NCI-H1105 (cell line): Measurements from ENCODE around the gene ADCY2.
A peak's percentile ranks its signal among the peaks of the same experiment; 100 is the strongest.

ENCODE experiments used
- DNase-seq: peaks from one replicate; lab custom pipeline; 2025; lab: John Stamatoyannopoulos, UW

ADCY2 gene

DNA sequence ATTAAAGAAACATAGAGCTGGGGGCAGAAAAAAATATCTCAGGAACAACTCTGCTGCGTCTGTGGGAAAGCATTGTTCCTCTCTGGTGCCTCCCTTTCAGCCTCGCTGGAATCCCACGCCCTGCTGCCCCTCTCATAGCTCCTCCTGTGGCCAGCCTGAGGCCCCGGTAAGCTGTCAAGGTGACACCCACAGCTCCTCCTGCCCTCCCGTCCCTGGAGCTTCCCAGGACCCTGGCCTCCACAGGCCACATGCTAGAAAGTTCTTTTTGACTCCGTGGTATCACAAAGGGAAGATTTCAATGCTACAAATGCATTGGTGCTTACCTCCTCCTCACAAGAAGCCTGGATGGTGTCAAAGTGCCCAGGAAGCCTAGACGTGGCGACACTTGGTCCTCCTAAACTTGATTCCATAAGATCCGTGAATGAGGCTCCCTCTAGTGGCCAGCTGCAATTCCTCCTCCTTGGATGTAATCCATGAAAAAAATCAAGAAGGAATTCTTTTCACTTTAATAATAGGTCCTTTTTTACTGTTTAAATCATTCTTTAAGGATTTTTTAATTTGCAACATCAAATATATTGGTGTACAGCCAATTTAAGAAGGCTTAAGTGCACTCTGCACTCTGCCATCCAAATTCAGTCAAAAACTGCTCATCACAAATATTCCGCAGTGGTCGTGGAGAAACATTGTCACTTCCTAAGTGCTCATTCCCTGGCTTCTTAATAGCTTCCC, 350.1 kb downstream of the ADCY2 start:
- DNase-seq = peak; percentile 82

- DNase-seq = no peak
Measured at GRCh38 chr5:7747728-7748127, 351.8 kb downstream of the ADCY2 start.

- DNase-seq = no peak
Measured at GRCh38 chr5:7749626-7750025, 353.7 kb downstream of the ADCY2 start.

DNA sequence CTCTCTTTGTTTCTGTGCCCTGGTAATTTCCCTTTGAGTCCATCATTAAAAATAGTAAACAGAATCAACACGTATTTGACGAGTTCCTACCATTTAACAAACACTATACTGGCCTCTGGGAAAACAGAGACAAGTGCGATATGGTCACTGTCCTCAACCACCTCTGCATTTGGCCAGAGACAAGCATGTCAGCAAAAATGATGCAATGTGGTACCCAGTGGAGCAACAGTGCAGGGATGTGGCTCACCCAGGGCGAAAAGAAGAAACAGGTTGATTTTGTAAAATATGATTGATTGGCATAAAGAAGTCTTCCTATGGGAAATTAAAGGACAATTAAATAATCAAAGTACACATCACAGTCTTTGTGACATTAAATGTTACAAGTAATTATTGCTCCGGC, 355.9 kb downstream of the ADCY2 start:
- no peak for DNase-seq

GRCh38 chr5:7753181-7753580, 357.2 kb downstream of the ADCY2 start:
- no peak for DNase-seq

DNA sequence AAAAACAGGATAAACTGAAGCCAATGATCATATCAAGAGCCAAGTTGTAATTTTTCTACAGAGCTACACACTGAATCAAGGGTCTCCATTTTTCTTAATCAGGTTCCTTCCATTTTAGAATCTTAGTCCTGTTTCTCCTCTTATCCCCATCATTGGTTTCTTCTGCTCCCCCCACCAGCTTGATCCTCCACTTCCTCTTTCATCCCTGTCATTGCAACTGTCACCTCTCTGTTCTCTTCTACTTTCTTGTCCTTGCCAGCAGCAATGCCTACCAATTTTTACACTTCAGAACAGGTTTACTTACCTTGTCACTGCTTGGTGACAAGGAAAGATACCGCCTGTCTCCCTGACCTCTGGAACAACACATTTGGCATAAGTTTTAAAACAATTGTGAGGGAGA, 357.7 kb downstream of the ADCY2 start:
- DNase-seq = no peak

- no peak for DNase-seq
Measured at GRCh38 chr5:7754490-7754889, 358.6 kb downstream of the ADCY2 start.

- DNase-seq = peak; percentile 66
Measured at GRCh38 chr5:7754997-7755596, 359.2 kb downstream of the ADCY2 start.

GRCh38 chr5:7755958-7756357, 360.0 kb downstream of the ADCY2 start:
- DNase-seq = no peak

GRCh38 chr5:7756453-7756852, 360.5 kb downstream of the ADCY2 start:
- DNase-seq = no peak

DNA sequence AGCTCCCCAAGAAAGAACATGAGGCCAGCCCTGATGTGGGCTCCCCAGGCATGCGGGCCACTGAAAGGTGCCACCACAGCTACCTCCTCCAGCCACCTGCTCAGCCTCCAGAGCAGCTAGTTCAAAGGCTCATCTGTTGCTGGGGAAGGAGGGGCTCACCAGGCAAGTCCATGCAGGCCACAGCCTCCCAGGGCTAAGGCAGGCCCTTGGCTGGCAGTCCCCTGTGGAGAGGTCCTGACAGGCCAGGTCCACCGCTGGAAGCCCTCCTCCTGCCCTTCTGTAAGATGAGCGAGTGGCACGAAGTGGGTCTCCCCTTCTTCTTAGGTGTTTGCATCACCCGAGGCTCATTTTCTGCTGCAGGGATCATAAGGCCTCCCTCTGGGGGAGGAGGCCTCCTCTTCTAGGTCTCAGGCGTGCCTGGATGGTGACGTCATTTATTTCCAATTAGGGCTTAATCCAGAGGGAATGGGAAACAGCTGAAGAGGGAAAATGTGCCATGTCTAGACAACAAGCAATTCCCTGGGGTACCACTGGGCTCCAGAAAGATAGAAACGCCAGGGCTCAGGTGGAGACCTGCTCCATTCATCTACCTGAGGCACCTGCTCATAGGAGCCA, 363.4 kb downstream of the ADCY2 start:
- DNase-seq = peak; percentile 15

DNA sequence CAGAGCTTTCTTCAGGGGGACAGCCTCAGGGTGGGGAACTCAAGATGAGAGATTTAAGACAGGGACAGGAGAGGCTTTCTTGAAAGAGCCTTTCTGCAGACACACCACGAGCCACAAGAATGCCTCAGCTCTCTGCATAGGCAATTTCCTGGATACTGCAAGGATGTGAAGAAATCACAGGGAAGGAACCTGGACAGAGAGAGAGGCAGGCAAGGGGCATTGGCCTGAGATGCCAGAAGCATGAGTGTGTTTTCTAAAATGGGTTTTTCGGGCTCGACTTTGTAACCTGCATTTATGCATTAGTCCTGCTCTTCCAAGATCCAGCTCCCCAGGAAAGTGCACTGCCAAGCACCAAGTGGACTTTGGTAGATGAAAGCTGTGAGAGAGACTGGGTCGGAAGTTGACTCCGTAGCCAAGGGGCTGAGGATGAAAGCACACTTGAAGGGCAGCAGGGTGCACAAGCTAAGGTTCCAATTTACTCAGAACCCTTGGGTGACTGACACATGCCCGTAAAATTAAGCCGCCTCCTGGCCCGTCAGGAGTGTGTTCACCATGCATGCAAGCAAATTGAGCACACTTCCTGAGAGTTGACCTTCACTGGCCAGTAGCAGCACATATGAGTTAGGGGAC, 364.1 kb downstream of the ADCY2 start:
- no peak for DNase-seq

DNA sequence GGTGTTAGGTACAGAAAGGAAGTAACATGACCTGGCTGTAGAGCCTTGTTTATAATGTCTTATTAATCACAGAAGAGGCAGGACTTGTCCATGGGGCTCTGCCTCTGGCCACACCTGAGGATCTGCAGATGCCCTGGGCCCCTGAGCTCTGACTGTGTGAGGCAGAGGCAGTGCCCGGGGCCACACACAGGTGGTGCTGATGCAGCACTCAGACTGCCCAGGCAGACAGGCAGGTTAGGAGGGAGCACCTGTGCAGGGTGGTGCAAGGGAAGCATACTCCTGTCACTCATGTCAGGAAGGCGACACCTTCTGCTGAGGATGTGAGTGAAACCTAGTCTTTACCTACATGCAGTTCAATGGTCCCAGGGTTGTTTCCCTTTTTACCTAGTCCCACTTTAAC, 366.3 kb downstream of the ADCY2 start:
- DNase-seq = no peak

DNA sequence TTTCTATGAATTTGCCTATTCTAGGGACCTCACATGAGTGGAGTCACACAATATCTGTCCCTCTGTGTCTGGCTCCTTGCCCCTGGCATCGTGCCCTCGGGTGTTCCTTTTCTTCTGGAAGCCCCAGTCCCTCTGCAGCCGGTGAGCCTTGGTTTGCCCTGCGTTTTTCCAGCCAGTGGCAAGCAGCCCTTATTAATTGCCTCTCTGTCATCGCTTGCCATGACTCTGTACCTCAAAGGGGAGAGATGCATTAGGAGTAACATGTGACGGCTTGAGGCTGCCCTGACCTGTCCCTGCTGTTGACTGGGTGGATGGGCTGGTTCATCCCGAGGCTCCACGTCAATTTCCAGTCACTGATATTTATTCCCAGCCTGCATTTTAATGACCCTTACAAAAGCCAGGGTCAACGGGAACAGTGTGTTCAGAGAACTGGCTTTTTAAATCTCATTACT, 367.7 kb downstream of the ADCY2 start:
- peak; percentile 92 for DNase-seq

DNA sequence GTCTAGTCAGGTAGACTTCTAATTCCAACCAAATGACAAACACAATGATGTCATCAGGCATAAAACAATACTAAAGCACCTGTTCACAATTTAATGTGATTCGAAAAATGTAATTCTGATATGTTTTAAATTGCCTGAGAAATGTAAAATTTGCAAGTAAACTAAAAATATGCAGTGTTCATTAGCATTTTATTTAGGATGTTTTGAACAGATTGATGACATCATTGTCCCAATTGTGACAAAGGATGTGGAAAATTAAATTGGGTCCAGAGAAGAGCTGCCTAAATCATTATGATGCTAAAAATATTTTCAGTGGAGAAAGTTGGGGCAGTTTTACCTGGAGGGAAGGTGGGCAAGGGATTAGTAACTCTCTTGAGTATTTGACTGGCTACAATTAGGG, 368.5 kb downstream of the ADCY2 start:
- DNase-seq = no peak

DNA sequence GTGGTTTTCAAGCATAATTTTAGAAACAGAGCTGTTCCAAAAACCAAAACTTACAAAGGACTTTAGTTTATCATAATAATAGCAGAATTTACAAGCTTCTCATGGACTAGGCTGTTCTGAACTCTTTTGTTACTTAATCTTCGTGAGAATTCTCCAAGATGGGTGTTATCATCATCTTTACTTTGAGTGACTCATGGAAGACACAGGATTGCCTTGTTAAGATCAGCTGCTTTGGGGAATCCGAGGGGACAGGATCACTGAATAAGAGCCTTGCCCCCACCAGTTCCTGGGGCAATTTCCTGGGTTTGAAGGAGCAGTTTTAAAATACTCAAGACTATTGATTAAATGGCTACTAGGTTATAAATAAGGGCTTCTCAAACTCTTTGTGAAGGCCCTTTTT, 374.5 kb downstream of the ADCY2 start:
- no peak for DNase-seq

- DNase-seq = no peak
Measured at GRCh38 chr5:7772141-7772540, 376.2 kb downstream of the ADCY2 start.

DNA sequence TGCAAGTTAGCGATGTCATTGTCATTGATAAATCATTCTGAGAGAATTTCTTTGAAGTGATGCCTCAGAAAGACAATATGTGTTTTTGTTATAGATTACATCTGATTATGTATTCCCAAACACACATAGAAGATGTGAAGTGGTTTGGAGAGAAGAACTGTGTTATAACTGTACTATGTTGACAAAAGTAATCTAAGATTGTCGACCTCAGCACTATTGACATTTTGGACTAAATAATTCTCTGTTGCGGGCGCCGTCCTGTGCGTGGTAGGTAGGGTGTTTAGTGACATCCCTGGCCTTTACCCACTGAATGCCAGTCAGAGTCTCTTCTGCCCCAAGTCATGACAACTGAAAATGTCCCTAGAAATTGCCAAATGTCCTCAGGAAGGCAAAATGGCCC, 377.2 kb downstream of the ADCY2 start:
- DNase-seq = no peak

GRCh38 chr5:7776442-7776841, 380.5 kb downstream of the ADCY2 start:
- no peak for DNase-seq

DNA sequence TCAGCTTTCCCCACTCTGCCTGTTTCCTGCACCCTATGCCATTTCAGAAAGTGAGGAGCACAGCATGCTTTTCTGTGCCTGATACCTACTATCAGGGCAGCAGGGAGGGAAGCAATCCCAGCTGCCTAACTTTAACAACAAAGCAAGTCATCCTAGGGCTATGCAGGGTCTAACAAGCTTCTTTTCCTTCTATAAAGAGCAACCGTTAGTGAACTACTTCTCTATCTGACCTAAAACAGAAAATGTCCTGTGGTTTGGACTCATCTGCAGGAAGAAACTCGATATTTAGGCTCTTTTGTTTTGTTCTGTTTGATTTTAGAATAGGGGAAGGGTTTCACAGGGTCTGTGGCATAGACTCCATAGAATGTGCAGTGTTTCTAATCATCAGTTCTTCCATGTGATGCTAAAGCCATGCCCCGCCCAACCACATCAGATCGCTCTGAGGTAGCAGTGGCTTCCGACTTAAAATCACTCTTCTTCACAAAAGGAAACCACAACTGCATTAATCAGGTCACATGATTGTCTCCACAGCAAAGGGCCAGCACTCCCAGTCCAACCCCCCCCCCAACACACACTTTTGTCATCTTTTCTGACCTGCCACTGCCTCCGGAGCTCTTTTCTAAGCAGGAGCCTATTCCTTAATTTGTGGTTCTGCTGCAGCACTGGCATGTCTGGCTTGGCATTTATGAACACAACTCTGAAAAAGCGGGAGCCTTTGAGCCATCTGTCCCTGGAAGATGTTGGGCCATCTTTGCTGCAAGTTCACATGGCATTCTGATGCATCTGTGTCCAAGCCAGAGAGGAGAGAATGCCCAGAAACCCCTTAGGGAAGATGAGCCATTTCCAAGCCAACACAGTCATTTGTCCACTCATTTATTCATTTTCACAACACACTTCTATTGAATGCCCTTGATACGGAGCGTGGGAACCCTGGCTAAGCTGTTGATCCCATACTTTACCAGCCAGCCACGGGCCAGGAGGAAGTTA, 383.4 kb downstream of the ADCY2 start:
- DNase-seq = no peak

DNA sequence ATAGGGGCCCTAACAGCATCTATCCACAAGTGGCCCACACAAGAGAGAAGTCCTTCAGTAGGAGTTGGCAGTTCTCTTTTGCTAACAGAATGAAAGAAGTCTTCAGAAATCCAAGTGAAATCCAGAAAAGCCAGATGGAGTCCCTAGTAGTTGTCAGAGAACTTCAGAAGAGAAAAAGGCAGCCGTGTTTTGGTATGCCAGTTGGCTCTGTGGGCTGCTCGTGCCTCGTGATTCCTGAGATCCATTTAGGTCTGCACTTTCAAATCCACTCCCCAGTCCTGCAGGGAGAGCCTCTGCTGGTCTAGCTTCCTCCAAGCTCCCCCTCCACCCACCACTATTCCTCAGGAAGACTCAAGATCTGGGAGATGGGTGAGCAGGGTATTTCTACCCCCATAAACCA, 386.0 kb downstream of the ADCY2 start:
- no peak for DNase-seq
